ENCODE data around the gene OCA2. TPM values are rescaled to one million over a fixed set of nuclear protein-coding genes. Genes with fewer than 3 reads are reported as not detected.

Gene OCA2
- total RNA-seq, 4 donors from 2014 or later, result 7.0 to 53.1 (median 20.4) TPM

DNA sequence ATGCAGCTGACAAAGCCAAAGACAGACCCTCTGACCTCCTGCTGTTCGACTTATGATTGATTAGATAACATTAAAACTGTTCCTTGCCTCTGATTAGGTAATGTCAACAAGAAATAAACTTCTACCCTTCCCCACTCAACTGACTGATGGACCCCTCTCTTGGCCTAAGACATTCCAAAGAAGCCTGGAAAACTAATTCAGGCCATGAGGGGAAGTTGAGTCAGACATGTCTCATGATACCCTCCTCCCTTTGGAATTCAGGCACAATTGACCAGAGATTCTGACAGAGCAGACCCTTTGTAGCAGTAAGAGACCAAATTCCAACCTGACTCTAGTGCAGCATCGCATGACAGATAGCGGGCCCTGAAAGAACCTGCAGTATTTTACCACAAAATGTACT, 354.5 kb downstream of the OCA2 start:
- Histone ChIP-seq H3K4me3 (no peak overlapping the region), H3K36me3 (no peaks in the 10 kb centered on the region), H3K9me3 (no peaks in the 10 kb centered on the region), H3K4me1 (no peaks in the 10 kb centered on the region), H3K27ac (no peak overlapping the region), H3K27me3 (no peaks in the 10 kb centered on the region)
- WGBS, result 88% methylated on average over 3 of the region's 3 CpGs
- DNase-seq (ENCODE audit: low spot score in 2 of 2), result no peak
- no peak for TF ChIP-seq POLR2AphosphoS5 (IDR thresholded peaks at IDR 0.05)
- TF ChIP-seq EP300 (IDR thresholded peaks at IDR 0.05), result no peak
- TF ChIP-seq POLR2A (IDR thresholded peaks at IDR 0.05), result no peak
- TF ChIP-seq, protein P1, sequence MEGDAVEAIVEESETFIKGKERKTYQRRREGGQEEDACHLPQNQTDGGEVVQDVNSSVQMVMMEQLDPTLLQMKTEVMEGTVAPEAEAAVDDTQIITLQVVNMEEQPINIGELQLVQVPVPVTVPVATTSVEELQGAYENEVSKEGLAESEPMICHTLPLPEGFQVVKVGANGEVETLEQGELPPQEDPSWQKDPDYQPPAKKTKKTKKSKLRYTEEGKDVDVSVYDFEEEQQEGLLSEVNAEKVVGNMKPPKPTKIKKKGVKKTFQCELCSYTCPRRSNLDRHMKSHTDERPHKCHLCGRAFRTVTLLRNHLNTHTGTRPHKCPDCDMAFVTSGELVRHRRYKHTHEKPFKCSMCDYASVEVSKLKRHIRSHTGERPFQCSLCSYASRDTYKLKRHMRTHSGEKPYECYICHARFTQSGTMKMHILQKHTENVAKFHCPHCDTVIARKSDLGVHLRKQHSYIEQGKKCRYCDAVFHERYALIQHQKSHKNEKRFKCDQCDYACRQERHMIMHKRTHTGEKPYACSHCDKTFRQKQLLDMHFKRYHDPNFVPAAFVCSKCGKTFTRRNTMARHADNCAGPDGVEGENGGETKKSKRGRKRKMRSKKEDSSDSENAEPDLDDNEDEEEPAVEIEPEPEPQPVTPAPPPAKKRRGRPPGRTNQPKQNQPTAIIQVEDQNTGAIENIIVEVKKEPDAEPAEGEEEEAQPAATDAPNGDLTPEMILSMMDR (IDR thresholded peaks at IDR 0.05), result no peak

DNA sequence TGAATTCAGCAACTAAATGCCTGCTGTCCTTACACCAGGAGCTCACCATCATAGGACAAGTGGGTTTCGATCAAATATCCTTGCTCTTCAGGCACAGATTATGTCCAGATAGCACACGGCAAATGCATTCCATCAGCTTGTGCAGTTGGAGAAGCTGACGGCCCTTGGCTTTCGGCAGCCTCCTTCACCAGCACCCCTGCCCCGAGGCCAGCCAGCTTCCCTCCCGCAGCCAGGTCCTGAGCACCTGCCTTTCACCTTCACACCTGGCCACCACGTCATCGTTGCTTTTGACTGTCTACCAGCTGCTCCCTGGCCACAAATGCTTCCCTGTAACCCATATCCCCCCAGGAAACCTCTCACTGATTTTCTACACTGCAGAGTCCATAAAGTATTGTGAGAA, 355.5 kb downstream of the OCA2 start:
- WGBS, result 85% methylated on average over 8 of the region's 8 CpGs
- Histone ChIP-seq H3K36me3 (no peaks in the 10 kb centered on the region), H3K9me3 (no peaks in the 10 kb centered on the region), H3K27ac (no peak overlapping the region), H3K27me3 (no peaks in the 10 kb centered on the region), H3K4me1 (no peaks in the 10 kb centered on the region), H3K4me3 (no peak overlapping the region)
- TF ChIP-seq, protein P1 (IDR thresholded peaks at IDR 0.05), result no peak
- no peak for TF ChIP-seq POLR2AphosphoS5 (IDR thresholded peaks at IDR 0.05)
- TF ChIP-seq EP300 (IDR thresholded peaks at IDR 0.05), result no peak
- TF ChIP-seq POLR2A (IDR thresholded peaks at IDR 0.05), result no peak
- DNase-seq (ENCODE audit: low spot score in 2 of 2), result no peak

- no peaks in the 10 kb centered on the region for H3K27me3 ChIP-seq
- 87% methylated on average over 9 of the region's 16 CpGs for WGBS
- H3K36me3 ChIP-seq, result no peaks in the 10 kb centered on the region
- no peaks in the 10 kb centered on the region for H3K4me1 ChIP-seq
- DNase-seq (ENCODE audit: low spot score in 2 of 2), result no peak
- no peak overlapping the region for H3K27ac ChIP-seq
- H3K9me3 ChIP-seq, result no peaks in the 10 kb centered on the region
- no peak for TF ChIP-seq EP300 (IDR thresholded peaks at IDR 0.05)
- no peak for TF ChIP-seq POLR2A (IDR thresholded peaks at IDR 0.05)
- TF ChIP-seq, protein P1 (IDR thresholded peaks at IDR 0.05), result no peak
- TF ChIP-seq POLR2AphosphoS5 (IDR thresholded peaks at IDR 0.05), result no peak
- no peak overlapping the region for H3K4me3 ChIP-seq
Measured at GRCh38 chr15:27742751-27743477, 356.2 kb downstream of the OCA2 start.

GRCh38 chr15:27741226-27741860, 357.8 kb downstream of the OCA2 start:
- Histone ChIP-seq H3K4me3 (no peak overlapping the region), H3K27me3 (no peaks in the 10 kb centered on the region), H3K36me3 (no peaks in the 10 kb centered on the region), H3K4me1 (no peaks in the 10 kb centered on the region), H3K9me3 (no peaks in the 10 kb centered on the region), H3K27ac (no peak overlapping the region)
- DNase-seq (ENCODE audit: low spot score in 2 of 2), result no peak
- 77% methylated on average over 8 of the region's 8 CpGs for WGBS
- no peak for TF ChIP-seq EP300 (IDR thresholded peaks at IDR 0.05)
- TF ChIP-seq, protein P1 (IDR thresholded peaks at IDR 0.05), result no peak
- TF ChIP-seq POLR2A (IDR thresholded peaks at IDR 0.05), result no peak
- no peak for TF ChIP-seq POLR2AphosphoS5 (IDR thresholded peaks at IDR 0.05)

DNA sequence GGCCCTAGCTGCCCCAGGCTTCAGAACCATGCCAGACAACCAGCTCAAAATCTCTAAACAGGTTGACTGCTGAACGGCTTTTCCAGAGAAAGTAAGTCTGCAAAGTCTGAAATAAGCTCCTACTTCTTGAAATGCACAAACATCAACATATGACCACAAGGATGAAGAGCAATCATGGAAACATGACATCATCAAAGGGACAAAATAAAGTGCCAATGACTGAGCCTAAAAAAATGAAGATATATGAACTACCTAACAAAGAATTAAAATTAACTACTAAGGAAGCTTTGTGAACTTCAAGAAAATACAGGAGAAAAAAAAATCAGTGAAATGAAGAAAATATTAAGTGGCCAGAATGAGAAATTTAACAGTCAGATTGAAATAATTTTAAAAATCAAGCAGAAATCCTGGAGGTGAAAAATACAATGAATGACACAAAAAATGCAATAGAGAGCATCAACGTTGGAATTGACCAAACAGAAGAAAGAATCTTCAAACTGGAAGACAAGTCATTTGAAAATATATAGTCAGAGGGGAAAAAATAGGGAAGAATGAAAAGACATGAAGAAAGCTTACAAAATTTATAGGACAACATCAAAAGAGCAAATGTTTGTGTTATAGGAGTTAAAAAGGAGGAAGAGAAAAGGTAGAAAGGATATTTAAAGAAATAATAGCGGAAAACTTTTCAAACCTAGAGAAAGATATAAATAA, 364.2 kb downstream of the OCA2 start:
- Histone ChIP-seq H3K27ac (no peak overlapping the region), H3K36me3 (no peaks in the 10 kb centered on the region), H3K27me3 (no peaks in the 10 kb centered on the region), H3K4me3 (no peak overlapping the region), H3K4me1 (no peaks in the 10 kb centered on the region), H3K9me3 (peaks cover 5% of the 10 kb centered on the region)
- 94% methylated on average over 3 of the region's 3 CpGs for WGBS
- TF ChIP-seq POLR2A (IDR thresholded peaks at IDR 0.05), result no peak
- no peak for TF ChIP-seq EP300 (IDR thresholded peaks at IDR 0.05)
- no peak for TF ChIP-seq POLR2AphosphoS5 (IDR thresholded peaks at IDR 0.05)
- TF ChIP-seq, protein P1 (IDR thresholded peaks at IDR 0.05), result no peak
- no peak for DNase-seq (ENCODE audit: low spot score in 2 of 2)
